Heart right ventricle (tissue), 16 donors: ENCODE data around the gene SATB2. TPM values are rescaled to one million over a fixed set of nuclear protein-coding genes. Genes with fewer than 3 reads are reported as not detected.
A peak's percentile ranks its signal among the peaks of the same experiment; 100 is the strongest.

Experiments
- ATAC-seq, 8 donors: fragments of 200-7000 bp; cut with Tn5 transposase; one replicate each; pipeline ENCODE4 v1.9.1; 2020; ENCODE audit warnings: mild to moderate bottlenecking in 8 of 8, moderate library complexity in 8 of 8, moderate number of reproducible peaks in 1 of 8
- DNase-seq, 2 donors: peaks; one replicate each; pipeline ENCODE4 v3.0.0-alpha.2; 2020
- H3K27ac ChIP-seq, 10 donors: fragments of 200-600 bp; sonication (generic) in 2 of 10; one replicate each; pipeline versions ENCODE4 v1.5.0 to v1.8.0; 2020 to 2022; ENCODE audit warnings: mild to moderate bottlenecking in 3 of 10
- H3K27me3 ChIP-seq, 7 donors: fragments of 200-600 bp; one replicate each; pipeline ENCODE4 v1.8.0; 2021 to 2022; ENCODE audit warnings: mild to moderate bottlenecking in 2 of 7
- H3K36me3 ChIP-seq, 9 donors: fragments of 200-600 bp; sonication (generic) in 1 of 9; one replicate each; pipeline versions ENCODE4 v1.5.0 to v1.8.0; 2020 to 2022; ENCODE audit warnings: mild to moderate bottlenecking in 2 of 9
- H3K4me1 ChIP-seq, 9 donors: fragments of 200-600 bp; sonication (generic) in 1 of 9; one replicate each; pipeline versions ENCODE4 v1.5.0 to v1.8.0; 2020 to 2022; ENCODE audit warnings: mild to moderate bottlenecking in 4 of 9
- H3K4me3 ChIP-seq, 10 donors: fragments of 200-600 bp; sonication (generic) in 2 of 10; one replicate each; pipeline versions ENCODE4 v1.5.0 to v1.8.0; 2020 to 2022; ENCODE audit warnings: mild to moderate bottlenecking in 7 of 10, moderate library complexity in 2 of 10
- H3K9me3 ChIP-seq, 11 donors: fragments of 200-600 bp in 10 of 11; sonication (generic) in 2 of 11; one replicate each; pipeline versions ENCODE4 v1.5.0 to v1.8.0; 2013 to 2022; ENCODE audit warnings: mild to moderate bottlenecking in 2 of 11, control low read depth in 1 of 11, moderate library complexity in 1 of 11
- CTCF ChIP-seq, 9 donors: fragments of 200-600 bp; sonication (generic) in 2 of 9; IDR thresholded peaks; one replicate each; pipeline versions ENCODE4 v1.5.0 to v1.8.0; 2021 to 2022; ENCODE audit warnings: antibody characterized with exemption in 9 of 9, mild to moderate bottlenecking in 5 of 9, moderate library complexity in 1 of 9
- WGBS, 2 donors: extraction: QIAGEN DNeasy Blood & Tissue Kit; methylation state at CpG; one replicate each; pipeline ENCODE4 v1.1.7; 2013; ENCODE audit warnings: inconsistent platforms in 1 of 2; 5-methylcytosine and 5-hydroxymethylcytosine counted together
- intact Hi-C, 10 donors: fragments of 100-400 bp; cut with DNase I; formaldehyde crosslinking; loops; one replicate each; pipeline versions ENCODE4 v1.11.1 to v1.14.2; 2022
- polyA plus RNA-seq, 2 donors: library from polyadenylated mRNA; stranded (reverse); fragments of 200-250 nt; gene quantifications; one replicate each; pipeline ENCODE4 v1.2.3, GENCODE V29; 2013
- total RNA-seq, 10 donors: library from RNA; stranded (reverse); fragmentation: NEBNext Ultra II Directional in 3 of 10; extraction: Animal tissue kit (Norgen Biotek cat#: 25700) in 3 of 10; gene quantifications; one replicate each; pipeline versions ENCODE4 v1.2.1 to v1.2.4, GENCODE V29; 2021 to 2023
- donor health status: Arrhythmogenic right ventricular cardiomyopathy.
- donor health status: ischemic (EF 13 %, LVEDD 7.1; RV severe dilation, severe dysfunction).
- donor health status: healthy with polysubstance abuse.
- donor health status: DM: no; HTN: yes; CAD: no.
- donor health status: DM: no; HTN: no; CAD: no.
- donor health status: ischemic (EF 25% LVEDD 6.9; RV normal size, moderate dysfunction).
- donor health status: ischemic (EF 25% LVEDD 5.7; RV mildly dilated, moderate dysfunction).
- donor health status: healthy.
- donor health status: DM: yes; HTN: yes; CAD: no.
- donor health status: Ischemic cardiomyopathy.
- donor health status: ischemic (EF 35%, LVEDD 5.7; RV mildly dilated, moderate dysfunction).
- donor health status: nonischemic (EF 11% LVEDD 7.7; RV severe dilation, severe dysfunction).
- donor health status: DM: yes; HTN: yes; CAD: no.
- donor health status: PGD.
- donor health status: ischemic (EF 29% LVEDD 5.4; RV normal size, mild dysfunction).
- donor health status: nonischemic (EF 23%, LVEDD 6.1; RV moderate dilation, normal function).

The SATB2 gene
- total and polyA plus RNA-seq, 12 donors = 0.29 to 2.3 (median 0.70) TPM

GRCh38 chr2:199461711-199462346, 4.1 kb upstream of the SATB2 start:
- Histone ChIP-seq H3K9me3 (no peaks in the 10 kb centered on the region), H3K4me1 (peaks cover 21 to 59% (median 39%) of the 10 kb centered on the region in 9 donors), H3K27me3 (peaks cover 34 to 91% (median 81%) of the 10 kb centered on the region in 7 donors), H3K36me3 (no peaks in the 10 kb centered on the region), H3K27ac (no peak overlapping the region), H3K4me3 (no peak overlapping the region)
- TF ChIP-seq CTCF (IDR thresholded peaks at IDR 0.05) = no peak
- 6 to 12% methylated on average over 35 of the region's 35 CpGs for WGBS, 2 donors
- intact Hi-C loops = loop anchor here in 1 of 10 donors (10.0 kb wide), 1 partner anchor 1147 kb away; no protein-coding TSS in a partner anchor
- DNase-seq (no peak), ATAC-seq (no peak)

- Histone ChIP-seq H3K9me3 (no peaks in the 10 kb centered on the region), H3K27ac (no peak overlapping the region), H3K4me1 (peaks cover 22 to 66% (median 47%) of the 10 kb centered on the region in 9 donors), H3K27me3 (peaks cover 31 to 91% (median 81%) of the 10 kb centered on the region in 7 donors), H3K36me3 (no peaks in the 10 kb centered on the region), H3K4me3 (no peak overlapping the region)
- DNase-seq (no peak), ATAC-seq (no peak)
- TF ChIP-seq CTCF (IDR thresholded peaks at IDR 0.05) = no peak
- intact Hi-C loops = loop anchor here in 1 of 10 donors (10.0 kb wide), 1 partner anchor 1146 kb away; no protein-coding TSS in a partner anchor
- WGBS, 2 donors = 12 to 22% methylated on average over 13 of the region's 13 CpGs
Measured at GRCh38 chr2:199460846-199461710, 3.3 kb upstream of the SATB2 start.

- DNase-seq (no peak), ATAC-seq (no peak)
- TF ChIP-seq CTCF (IDR thresholded peaks at IDR 0.05) = peak in 1 of 9 donors; percentile 5
- peaks cover 33 to 91% (median 81%) of the 10 kb centered on the region in 7 donors for H3K27me3 ChIP-seq
- H3K27ac ChIP-seq = peak overlapping the region in 2 of 10 donors; percentile 64 to 78
- H3K9me3 ChIP-seq = no peaks in the 10 kb centered on the region
- intact Hi-C loops = loop anchor here in 1 of 10 donors (10.0 kb wide), 1 partner anchor 1145 kb away; no protein-coding TSS in a partner anchor
- WGBS, 2 donors = 6 to 8% methylated on average over 14 of the region's 14 CpGs
- peak overlapping the region; percentile 61 to 99 (median 86) for H3K4me3 ChIP-seq
- H3K36me3 ChIP-seq = no peaks in the 10 kb centered on the region
- peaks cover 22 to 74% (median 55%) of the 10 kb centered on the region in 9 donors for H3K4me1 ChIP-seq
Measured at GRCh38 chr2:199460101-199460671, 2.4 kb upstream of the SATB2 start.
